ENCODE measurements around the gene IL5RA.

IL5RA gene

DNA sequence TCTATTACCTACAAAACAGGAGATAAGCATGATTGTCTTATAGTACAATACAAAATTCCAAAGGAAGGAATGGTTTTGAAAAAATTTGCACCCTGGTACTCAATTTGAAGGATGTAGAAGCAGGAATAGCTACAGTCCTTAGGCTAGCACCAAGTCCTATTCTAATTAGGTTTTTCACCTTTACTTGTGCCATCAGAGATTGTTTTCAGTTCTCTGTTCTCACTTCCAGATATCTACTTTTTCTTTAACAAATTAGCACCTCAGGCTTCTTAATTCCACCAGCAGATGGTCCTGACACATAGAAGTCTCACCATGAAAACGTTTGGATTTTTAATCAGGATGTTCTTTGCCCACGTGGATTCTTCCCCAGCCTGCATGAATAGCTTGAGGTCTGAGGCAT is 43.8 kb downstream of the IL5RA start:
- DNase-seq (ENCODE audit: low read depth in 2 of 2): no peak

DNA sequence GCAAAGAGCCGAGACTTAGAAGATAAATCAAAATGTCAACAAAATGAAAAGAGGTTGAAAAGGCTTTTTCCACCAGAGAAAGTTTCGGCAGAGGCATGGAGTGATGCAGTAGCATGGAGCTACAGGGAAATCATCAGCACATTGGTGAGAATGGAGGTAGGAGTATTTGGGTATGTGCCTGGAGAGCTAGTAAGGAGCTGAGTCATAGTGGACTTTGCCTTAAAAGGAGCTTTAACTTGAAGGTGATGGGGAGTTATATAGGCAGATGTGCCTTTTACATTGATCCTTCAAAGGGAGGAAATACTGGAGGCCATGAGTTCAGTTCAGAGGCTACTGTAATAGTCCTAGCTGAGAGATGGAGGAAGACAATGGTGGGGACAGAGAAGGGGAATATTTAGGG is 44.3 kb downstream of the IL5RA start:
- no peak for DNase-seq (ENCODE audit: low read depth in 2 of 2)

DNA sequence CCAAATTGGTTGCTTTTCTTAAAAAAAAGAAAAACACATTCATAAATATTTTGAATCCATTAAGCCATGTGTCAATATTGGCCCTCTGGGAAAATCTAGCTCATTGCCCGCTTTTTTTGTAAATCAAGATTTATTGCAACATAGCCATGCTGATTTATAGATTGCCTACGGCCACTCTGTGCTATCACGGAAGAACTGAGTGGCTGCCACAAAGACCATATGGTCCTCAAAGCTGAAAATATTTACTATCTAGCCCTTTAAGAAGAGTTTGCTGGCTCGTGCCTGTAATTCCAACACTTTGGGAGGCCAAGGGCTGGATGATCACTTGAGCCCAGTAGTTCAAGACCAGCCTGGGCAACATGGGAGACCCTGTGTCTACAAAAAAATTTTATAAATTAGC is 45.9 kb downstream of the IL5RA start:
- no peak for DNase-seq (ENCODE audit: low read depth in 2 of 2)

DNA sequence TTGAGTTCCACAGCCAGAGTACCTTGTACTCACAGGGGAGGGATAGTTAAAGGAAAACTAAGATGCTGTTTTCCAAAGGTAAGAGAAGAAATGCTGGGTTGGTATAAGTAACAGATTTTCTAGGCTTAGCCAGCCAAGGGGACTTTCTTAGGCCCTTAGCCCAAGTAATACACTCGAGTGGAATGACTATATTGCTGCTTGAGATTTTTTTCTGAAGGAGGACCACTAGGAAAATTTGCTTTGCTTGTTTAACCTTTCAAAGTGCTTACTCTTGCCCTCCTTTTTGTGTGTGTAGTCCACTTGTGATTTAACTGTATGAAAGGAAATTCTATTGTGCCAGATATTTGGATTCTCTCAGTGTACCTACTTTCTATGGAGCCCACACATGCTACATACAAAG is 50.5 kb downstream of the IL5RA start:
- no peak for DNase-seq (ENCODE audit: low read depth in 2 of 2)

DNA sequence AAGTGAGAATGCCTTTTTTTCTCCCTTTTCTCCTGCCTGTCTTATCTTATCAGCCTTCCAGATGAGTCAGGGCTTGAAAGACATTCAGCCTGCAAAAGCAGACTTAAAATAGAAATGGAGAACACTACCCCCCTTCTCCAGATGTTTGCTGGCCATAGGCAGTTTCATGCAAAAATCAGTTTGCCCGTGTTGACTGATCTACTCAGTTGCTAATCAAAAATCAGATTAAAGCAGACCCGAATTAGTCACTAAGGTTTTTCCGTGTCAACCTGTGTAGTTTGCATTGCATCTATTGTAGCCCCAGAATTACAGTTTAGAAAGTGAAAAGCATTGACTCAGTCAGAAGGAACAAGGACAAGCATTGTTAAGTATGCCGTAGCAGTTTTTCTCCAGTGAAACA is 56.2 kb downstream of the IL5RA start:
- DNase-seq (ENCODE audit: low read depth in 2 of 2): no peak

DNA sequence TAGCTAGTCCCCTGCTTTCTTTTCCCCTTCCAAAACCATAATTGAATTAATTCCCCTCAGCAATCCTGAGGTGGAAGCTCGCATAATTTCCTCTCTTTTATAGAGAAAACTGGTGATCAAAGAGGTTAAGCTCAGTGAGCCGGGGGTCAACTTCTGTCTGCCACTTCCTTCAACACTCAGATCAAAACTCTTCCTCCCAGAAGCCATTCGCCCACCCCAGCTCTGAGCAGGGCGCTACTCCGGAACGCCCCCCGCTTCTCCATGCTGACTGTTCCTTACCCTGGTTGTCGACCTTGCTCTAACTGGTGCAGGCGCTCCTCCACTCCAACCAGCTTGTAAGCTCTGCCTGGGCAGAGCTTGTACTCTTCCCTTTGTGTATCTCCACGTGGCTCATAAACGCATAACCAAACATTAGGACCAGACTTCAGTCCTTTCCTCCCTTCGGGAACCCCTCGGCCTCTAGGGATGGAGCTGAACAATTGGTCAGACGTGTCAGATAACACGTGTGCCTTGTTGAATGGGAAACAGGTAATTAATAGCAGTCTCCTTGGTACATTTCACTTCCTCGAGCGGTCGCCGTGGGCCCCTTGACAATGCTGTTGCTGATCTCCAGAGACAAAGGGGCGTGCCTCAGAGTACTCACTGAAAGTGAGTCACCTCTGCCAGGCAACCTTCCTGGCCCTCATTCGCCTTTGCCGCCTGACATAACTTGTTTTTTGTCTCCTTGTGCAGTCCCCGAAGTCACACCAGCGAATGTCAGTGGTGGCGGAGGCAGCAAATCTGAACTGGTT is 71.8 kb downstream of the IL5RA start:
- no peak for DNase-seq (ENCODE audit: low read depth in 2 of 2)

DNA sequence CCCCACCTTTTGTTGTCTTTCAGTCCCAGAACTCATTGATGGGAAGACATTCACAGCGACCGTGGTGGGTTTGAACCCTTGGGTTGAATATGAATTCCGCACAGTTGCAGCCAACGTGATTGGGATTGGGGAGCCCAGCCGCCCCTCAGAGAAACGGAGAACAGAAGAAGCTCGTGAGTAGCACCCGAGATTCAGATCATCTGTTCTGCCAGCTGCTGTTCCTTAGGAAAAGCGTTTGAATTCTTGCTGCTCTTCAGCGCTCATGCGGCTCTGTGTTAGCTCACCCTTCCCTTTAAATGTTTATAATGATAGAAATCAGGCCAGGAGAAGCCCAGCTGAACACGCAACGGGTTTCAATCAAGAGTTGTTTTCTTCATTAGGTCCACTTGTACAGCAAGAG is 73.0 kb downstream of the IL5RA start:
- DNase-seq (ENCODE audit: low read depth in 2 of 2): no peak

DNA sequence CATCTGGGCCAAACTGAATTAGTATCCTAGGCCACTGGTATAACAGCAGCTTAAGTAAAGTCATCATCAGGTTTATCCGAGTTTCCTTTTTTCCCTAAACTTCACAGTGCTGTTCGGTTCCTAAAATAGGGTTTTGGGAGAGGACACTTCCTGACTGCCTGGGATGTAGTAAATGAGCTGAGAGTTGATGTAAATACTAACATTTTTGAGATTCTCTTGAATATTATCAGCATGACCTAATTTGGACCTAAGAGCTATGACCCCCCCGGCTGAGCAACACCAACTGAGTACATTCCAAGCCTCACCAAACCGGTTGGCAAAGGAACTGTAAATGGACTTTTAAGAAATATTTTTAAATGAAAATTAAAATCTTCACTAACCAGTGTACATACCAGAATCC is 78.8 kb downstream of the IL5RA start:
- no peak for DNase-seq (ENCODE audit: low read depth in 2 of 2)

DNA sequence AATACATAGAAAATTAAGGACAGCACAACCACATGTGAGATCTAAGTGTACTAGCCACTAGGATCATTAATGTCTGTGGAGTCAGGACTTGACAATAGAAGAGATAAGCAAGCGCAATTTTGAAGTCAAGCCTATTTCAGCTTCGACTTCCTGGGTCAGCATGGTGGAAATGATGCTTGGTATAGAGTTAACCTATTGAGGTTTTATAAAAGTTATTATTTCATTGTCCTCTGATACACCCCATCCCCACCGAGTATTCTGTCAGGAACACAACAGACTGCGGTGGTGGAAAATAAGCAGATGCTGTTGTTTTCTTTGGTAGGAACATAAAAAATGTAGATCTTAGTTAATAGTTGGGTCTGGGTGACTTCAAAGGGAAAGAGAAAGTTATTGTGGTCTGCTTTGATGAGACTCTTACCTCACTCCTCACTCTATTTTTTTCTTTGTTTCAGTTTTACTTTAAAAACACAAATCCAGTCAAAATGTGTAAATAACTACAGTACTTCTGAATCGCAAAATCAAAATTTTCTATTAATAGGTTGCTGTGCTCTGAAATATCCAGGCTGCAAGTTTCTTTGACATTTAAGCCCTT is 82.1 kb downstream of the IL5RA start:
- no peak for DNase-seq (ENCODE audit: low read depth in 2 of 2)

DNA sequence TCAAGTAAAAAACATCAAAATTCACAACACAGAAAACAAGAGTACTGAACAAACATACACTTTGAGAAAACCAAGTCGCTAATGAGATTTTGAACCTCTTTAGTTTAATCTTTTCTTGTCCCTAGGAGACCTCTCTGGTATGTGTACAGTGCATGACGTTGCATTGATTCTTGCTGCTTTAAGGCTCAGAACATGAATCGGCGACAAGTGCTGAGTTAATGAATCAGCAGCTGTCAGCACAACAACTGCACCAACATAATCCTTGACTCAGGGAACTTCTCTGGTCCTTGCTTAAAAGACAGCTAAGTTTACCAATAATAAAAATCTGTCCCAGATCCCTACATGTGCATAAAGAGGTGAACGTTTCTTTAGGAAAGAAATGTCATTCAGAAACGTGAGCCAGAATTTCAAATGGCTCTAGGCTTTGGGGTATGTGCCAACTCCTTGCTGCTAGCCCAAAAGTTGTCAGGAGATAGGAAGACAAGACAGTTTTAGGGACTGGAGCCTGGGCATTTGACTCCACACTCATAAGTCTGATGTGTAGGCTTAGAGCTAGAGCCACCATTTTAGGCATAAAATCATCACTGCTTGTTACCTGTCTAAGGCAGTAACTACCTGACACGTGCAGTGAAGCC is 86.9 kb downstream of the IL5RA start:
- no peak for DNase-seq (ENCODE audit: low read depth in 2 of 2)

DNA sequence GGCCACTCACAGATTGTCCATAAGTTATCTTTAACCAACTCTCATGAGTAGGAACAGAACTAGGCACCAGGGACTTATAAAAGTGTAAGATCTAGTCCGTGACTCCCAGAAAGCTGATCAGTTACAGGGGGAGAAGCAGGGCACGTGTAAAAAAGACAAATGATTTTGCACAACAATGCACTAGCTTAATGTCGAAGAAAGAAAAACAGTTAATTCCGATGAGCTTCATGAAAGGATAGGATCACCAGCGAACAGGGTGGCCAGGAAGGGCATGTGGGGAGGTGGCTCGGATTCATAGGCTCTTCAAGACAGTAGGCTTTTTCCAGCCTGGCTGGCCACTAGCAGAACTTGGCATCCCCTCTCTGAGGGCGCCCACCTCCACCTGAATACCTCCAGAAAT is 90.0 kb downstream of the IL5RA start:
- no peak for DNase-seq (ENCODE audit: low read depth in 2 of 2)
